ENCODE results near the gene PIGO.

The PIGO gene

GRCh38 chr9:35107297-35108290 is 11.2 kb upstream of the PIGO start:
- in situ Hi-C loops (cut with MboI; ENCODE audit: low sequenced_read_pairs): no loop called here

DNA sequence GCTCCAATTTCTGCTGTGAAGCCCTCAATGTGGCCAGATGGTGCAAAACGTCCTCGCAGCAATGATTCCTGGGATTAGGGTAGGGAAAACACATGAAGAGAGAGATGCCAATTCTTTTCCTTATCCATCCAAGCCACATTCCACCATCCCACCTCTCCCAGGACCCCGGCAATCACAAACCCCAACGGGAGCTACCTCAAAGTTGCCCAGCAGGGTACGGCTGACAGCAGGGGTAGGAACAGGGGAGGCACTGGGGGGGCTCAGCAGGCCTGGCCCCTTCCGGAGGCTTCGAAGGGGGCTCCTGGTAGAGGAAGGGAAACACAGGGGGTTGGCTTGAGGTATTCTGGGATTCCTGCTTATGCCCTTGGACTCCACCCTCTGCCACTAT is 9.9 kb upstream of the PIGO start:
- in situ Hi-C loops (cut with MboI; ENCODE audit: low sequenced_read_pairs): no loop called here

- in situ Hi-C loops (cut with MboI; ENCODE audit: low sequenced_read_pairs): no loop called here
Observed at GRCh38 chr9:35105571-35106342, 9.4 kb upstream of the PIGO start.

DNA sequence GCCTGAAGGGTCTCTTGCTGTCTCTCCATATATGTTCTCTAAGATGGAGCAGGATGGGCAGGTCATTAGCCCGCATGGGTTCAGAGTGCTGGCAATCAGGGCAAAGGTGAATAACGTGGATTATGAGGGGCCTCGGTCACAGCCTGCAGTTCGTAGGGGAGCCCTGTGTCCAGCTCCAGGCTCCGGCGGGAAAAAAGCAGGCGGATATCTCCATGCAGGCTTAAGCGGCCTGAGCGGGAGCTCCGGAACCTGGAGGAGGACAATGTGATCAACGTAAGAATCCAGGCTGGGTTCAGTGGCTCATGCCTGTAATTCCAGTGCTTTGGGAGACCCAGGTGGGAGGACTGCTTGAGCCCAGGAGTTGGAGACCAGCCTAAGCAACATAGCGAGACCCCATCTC is 8.7 kb upstream of the PIGO start:
- in situ Hi-C loops (cut with MboI; ENCODE audit: low sequenced_read_pairs): no loop called here

- in situ Hi-C loops (cut with MboI; ENCODE audit: low sequenced_read_pairs): no loop called here
Observed at GRCh38 chr9:35104586-35104985, 8.2 kb upstream of the PIGO start.

DNA sequence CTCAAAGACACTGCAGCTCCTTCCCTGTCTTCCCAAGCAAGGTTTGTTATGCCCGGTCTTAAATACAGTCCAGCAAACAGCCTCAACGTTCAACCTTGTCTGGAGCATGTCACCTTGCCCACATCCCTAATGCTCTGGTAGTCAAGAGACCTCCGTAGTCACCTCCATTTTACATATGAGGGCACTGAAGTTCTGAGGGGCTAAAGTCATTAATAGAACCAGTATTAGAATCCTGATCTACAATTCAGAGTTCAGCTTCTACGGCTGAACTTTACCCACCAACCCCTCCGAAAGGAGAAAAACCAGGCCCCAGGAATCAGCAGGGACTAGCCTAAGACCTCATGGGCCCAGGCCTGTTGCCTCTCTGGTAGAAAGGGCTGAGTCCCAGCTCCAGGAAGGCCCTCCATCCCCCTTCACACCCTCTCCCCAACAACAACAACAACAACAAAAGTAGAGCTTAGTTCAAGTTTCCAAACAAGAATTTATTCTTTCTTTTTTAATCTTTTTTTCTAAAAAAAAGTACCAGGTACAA is 7.3 kb upstream of the PIGO start:
- in situ Hi-C loops (cut with MboI; ENCODE audit: low sequenced_read_pairs): no loop called here

- in situ Hi-C loops (cut with MboI; ENCODE audit: low sequenced_read_pairs): no loop called here
Observed at GRCh38 chr9:35102769-35103659, 6.6 kb upstream of the PIGO start, which contains the start of gene STOML2. Gene STOML2 (minus strand): TSS chr9:35103131. CDS start chr9:35103094, 37 bp downstream.

DNA sequence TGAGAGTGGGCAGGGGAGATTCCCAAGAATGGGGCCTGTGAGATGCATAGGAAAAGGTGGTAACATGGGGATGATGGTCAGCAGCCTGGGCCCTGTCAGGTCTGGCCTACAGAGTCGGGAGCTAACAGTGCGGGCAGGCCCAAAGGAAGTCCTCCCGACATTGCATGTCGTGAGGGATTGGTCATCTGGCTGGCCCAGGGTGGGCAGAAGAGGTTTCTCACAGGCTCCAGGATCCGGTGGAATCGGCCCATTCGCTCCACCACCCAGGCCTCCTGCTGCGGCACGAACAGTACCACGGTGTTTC is 6.0 kb upstream of the PIGO start:
- in situ Hi-C loops (cut with MboI; ENCODE audit: low sequenced_read_pairs): no loop called here

DNA sequence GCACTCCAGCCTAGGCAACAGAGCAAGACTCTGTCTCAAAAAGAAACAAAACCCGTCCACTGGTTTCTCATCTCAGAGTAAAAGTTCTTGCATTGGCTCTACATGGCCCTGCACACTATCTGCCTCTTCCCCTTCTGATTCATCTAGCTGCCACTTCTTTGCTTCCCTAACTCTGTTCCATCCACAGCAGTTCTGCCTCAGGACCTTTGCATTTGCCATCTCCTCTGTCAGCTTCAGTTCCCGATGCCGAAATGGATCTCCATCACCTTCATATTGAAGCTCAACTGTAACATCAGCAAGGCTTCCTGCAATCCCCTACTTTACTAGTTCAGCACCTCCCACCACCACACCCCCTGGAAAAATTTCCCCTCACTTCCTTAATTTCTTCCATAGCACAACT is 1.2 kb upstream of the PIGO start:
- in situ Hi-C loops (cut with MboI; ENCODE audit: low sequenced_read_pairs): no loop called here

DNA sequence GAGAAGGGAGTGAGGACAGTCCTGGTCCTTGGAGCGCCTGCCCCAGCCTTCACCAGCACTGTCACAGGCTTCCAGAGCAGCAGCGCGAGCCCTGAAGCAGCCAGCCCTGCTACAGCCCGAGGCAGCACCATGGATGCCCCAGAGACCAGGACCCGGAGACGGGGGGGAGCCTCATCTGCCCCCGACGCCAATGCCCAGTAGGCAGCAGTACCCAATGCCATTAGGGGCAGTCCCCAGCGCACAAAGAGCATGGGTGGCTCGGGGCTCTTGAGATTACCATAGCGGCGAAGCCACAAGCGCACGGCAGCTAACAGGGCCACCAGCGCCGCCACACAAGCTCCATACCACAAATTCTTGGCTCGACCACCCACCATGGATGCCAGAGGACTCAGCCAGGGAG is 4.9 kb downstream of the PIGO start:
- in situ Hi-C loops (cut with MboI; ENCODE audit: low sequenced_read_pairs): no loop called here

DNA sequence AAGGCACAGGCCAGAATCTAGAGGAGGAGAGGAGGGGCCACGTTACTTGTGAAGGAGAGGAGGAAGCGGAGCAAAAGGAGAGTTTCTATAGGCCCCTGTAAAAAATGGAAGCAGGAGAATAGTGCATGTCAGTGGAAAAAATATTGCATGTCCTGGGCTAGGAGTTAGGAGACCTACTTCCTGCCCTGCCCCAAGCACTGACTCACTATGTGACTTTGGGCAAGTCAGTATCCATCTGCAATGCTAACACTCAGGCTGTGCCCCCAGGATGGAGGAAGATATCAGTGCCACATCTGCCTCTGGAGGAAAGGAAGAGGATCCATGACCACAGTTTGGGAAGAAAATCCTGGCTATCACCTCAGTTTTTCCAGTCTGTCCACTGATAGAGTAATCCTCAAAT is 7.0 kb downstream of the PIGO start:
- in situ Hi-C loops (cut with MboI; ENCODE audit: low sequenced_read_pairs): no loop called here

- in situ Hi-C loops (cut with MboI; ENCODE audit: low sequenced_read_pairs): no loop called here
Observed at GRCh38 chr9:35085078-35085477, 11.3 kb downstream of the PIGO start.

DNA sequence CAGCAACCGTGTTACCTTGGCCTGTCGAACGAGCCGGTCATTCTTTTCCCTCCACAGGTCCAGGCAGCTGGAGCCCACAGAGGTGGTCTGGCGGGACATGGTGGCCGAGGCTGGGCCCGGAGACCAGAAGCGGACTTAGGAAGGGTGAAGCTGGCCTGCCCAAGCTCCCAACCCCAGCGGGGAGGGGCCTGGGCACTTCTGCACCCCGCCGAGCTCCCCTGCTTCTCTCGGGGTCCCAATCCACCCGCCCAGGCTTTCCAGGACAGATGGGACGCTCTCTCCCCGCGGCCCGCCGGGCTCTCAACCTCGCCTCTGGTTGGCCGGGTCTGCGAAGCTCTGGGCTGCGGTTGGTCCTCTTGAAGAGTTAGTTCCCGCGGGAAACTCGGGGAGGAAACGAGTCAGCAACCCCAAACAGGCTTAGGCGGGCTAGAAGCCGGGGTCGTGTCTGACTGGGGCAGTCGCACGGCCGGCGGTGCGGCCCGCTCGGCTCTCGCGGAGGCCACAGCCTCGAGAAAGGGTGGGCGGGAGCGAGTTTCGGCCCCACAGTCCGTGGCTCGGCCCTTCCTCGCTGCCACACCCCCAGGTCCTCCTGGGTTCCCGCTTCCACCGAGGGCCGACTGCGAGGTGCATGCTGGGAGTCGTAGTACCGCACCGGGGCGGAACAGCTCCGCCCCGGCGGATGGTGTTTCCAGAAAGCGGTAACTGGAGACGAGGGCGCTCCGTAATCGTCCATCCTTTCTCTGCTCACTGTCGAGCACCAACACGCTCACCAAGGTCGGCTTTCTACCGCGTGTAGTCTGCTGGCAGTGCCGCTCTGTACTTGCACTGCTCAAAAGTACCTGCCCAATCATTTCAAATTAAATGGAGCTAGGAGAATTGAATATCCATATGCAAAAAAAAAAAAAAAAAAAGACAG is 16.7 kb downstream of the PIGO start, which contains the start of gene FANCG:
FANCG (minus strand) TSS at position 517 of the 916 bp plus-strand sequence; CDS start at position 99, 418 bp downstream.
- in situ Hi-C loops (cut with MboI; ENCODE audit: low sequenced_read_pairs): no loop called here

DNA sequence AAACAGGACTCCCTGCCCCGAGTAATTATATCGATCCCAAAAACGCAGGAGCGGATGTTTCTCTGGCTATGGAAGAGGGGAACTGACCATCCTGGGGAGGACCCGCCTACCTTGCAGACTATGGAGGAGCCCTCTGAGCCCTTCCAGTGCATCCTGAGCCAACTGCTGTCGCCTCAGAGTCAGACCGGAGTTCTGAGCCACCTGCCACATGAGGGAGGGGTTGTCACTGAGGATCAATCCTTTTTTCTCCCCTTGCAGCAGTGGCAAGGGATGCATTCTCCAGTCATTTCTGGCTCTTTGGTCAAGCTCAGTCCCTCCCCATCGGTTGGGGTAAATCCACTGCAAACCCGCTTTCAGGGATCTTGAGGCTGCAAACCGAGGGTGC is 17.4 kb downstream of the PIGO start:
- in situ Hi-C loops (cut with MboI; ENCODE audit: low sequenced_read_pairs): no loop called here

DNA sequence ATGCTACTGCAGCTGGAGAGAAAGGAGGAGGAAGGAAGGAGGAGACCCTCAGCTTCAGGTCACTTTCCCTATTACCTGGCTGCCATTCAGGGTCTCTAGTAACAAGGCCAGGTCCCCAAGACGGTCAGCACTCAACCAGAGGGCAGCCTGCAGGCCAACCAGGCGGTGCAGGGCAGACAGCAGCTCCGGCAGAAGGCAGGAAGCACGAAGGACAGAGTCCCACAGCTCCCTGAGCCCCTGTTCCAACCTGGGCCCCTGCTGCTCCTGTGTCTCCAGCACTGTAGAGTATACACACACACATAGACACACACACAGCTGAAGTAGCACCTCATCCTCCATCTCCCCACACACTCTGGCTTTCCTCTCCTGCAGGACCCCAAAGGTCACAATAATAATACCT is 18.3 kb downstream of the PIGO start:
- in situ Hi-C loops (cut with MboI; ENCODE audit: low sequenced_read_pairs): no loop called here

DNA sequence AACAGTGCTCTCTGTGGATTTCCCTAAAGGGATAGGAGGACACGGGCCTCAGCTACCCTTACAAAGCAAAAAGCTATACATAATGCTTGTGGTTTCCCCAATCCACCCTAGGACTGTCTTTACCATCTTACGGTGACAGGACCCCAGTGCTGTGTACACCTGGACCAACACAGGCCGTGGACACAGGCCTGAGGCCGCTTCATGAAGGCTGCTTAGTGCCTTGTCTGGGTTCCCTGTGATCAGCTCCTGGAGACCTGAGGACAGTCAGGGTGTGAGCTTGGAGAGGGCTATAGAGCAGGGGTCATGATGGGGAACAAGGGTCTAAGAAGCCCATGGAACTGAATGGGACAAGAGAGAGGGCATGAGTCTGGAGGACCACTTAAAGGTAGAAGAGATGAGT is 19.5 kb downstream of the PIGO start:
- in situ Hi-C loops (cut with MboI; ENCODE audit: low sequenced_read_pairs): no loop called here

DNA sequence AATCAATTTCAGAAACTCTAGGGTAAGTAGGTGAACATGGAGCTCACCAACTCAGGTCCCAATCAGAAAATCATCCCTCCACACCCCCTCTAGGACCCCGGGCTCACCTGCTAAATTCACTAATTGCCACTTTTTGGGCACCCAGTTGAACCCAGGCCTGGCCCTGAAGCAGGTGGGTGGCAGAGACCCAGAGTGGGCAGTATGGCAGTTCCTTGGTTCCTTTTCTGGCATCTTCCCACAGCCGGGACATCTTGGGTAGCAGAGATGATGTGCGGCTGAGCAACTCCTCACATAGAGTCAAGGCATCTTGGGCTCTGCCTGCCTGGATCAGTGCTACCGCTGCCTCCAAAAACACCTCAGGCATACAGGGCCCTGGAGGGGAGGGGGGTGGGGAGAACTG is 21.0 kb downstream of the PIGO start:
- in situ Hi-C loops (cut with MboI; ENCODE audit: low sequenced_read_pairs): no loop called here

DNA sequence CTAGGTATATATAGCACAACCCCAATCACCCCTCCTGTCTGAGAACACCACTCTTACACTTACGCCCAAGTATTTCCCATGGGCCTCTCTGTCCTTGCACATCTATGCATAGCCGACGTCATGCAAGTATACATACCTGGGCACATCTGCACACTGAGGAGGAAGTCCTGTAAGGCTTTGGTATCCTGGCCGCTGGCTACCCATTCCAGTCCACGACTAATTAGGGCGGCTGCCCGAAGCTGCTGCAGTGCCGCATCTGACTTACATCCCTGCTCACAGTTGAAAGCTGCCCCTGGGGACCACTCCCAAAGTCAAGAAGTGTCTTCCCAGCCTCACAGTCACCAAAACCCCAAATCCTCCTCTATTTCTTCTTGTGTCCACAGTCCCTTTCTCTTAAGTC is 21.6 kb downstream of the PIGO start:
- in situ Hi-C loops (cut with MboI; ENCODE audit: low sequenced_read_pairs): no loop called here

- in situ Hi-C loops (cut with MboI; ENCODE audit: low sequenced_read_pairs): no loop called here
Observed at GRCh38 chr9:35074141-35074540, 22.2 kb downstream of the PIGO start.

DNA sequence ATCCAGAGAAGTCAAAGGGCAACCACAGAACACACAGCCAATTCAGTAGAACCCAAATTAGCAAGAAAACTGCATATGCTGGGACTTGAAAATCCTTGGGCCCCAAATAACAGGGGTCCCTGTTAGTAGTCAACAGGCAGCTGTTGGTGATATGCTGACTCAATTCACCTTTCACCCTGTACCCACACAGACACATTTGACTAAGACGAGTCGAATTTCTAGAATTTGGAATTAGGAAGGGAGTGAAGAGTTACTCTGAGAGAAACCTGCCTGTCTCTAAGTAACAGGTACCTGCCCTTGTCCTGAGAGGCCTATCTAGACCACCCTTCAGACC is 23.1 kb downstream of the PIGO start:
- in situ Hi-C loops (cut with MboI; ENCODE audit: low sequenced_read_pairs): no loop called here
